ENCODE results near the gene FBXW12. TPM values are rescaled to one million over a fixed set of nuclear protein-coding genes. Genes with fewer than 3 reads are reported as not detected.

The FBXW12 gene
- total RNA-seq, 2 experiments from 2014 or later = not detected

GRCh38 chr3:48353987-48354386 lies 18.0 kb upstream of the FBXW12 start:
- H3K4me3 Mint-ChIP-seq = no peak overlapping the region
- peaks cover 10% of the 10 kb centered on the region for H3K27me3 Mint-ChIP-seq
- H3K9me3 Mint-ChIP-seq = peaks cover 2% of the 10 kb centered on the region
- H3K27ac Mint-ChIP-seq = no peak overlapping the region
- H3K36me3 Mint-ChIP-seq = no peaks in the 10 kb centered on the region
- H3K4me1 Mint-ChIP-seq = no peaks in the 10 kb centered on the region
- DNase-seq = no peak
- POLR2A ChIA-PET = no interaction called here
- no peak for ATAC-seq (ENCODE audit: low read depth)

DNA sequence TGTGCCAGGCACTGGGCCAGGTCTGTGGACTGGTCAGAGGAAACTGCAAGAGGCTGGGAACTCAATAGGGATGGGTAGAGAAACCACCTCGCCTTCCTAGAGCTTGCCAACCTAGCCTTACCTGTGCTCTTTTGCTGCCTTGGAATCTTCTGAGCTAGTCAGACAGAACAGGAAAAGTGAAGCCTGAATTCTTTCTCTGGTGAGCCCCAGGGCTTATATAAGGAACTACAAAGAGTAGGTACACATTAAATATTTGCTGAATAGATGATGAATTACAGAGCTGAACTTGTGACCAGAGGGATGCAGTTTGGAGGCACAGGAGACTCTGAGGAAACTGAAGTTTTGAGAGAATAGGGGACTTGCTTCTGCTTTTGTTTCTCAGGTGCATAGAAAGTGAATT lies 15.6 kb upstream of the FBXW12 start:
- Mint-ChIP-seq H3K36me3 (no peaks in the 10 kb centered on the region), H3K9me3 (peaks cover 4% of the 10 kb centered on the region), H3K4me3 (no peak overlapping the region), H3K27ac (no peak overlapping the region), H3K27me3 (peaks cover 20% of the 10 kb centered on the region), H3K4me1 (no peaks in the 10 kb centered on the region)
- no peak for ATAC-seq (ENCODE audit: low read depth)
- no peak for DNase-seq
- POLR2A ChIA-PET = no interaction called here

DNA sequence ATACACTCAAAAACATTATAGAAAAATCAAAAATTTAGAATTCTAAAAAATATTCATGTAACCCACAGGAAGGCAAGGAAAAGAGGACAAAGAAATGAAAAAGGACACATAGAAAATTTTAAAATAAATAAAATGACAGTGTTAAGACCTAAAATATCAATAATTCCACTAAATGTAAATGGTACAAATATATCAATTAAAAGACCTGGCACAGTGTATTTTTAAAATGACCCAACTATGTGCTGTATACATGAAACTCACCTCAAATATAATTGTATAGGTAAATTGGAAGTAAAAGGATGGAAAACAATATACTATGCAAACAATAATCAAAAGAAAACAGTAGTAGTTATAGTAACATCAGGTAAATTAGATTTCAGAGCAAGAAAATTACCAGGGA lies 10.1 kb upstream of the FBXW12 start:
- POLR2A ChIA-PET = no interaction called here
- no peak overlapping the region for H3K27ac Mint-ChIP-seq
- H3K27me3 Mint-ChIP-seq = peaks cover 24% of the 10 kb centered on the region
- peaks cover 9% of the 10 kb centered on the region for H3K9me3 Mint-ChIP-seq
- H3K4me3 Mint-ChIP-seq = no peak overlapping the region
- no peaks in the 10 kb centered on the region for H3K36me3 Mint-ChIP-seq
- peaks cover 3% of the 10 kb centered on the region for H3K4me1 Mint-ChIP-seq
- DNase-seq (no peak), ATAC-seq (ENCODE audit: low read depth) (no peak)

DNA sequence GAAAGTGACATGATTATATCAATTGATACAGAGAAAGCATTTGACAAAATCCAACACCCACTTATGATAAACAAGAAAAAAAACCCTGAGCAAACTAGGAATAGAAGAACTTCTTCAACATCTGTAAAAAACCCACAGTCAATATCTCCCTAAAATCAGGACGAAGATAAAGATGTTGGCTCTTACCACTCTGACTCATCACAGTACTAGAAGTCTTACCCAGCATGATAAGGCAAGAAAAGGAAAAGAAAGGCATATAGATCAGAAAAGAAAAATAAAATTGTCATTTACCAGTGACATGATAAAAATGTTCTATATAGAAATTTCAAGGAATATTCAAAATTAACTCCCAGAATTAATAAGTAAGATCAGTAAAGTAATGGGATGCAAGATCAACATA lies 7.2 kb upstream of the FBXW12 start:
- Mint-ChIP-seq H3K4me1 (peaks cover 3% of the 10 kb centered on the region), H3K27me3 (peaks cover 19% of the 10 kb centered on the region), H3K27ac (no peak overlapping the region), H3K9me3 (peaks cover 9% of the 10 kb centered on the region), H3K36me3 (no peaks in the 10 kb centered on the region), H3K4me3 (no peak overlapping the region)
- POLR2A ChIA-PET = no interaction called here
- ATAC-seq (ENCODE audit: low read depth) (no peak), DNase-seq (no peak)

- POLR2A ChIA-PET = no interaction called here
- Mint-ChIP-seq H3K27ac (no peak overlapping the region), H3K4me3 (no peak overlapping the region), H3K36me3 (no peaks in the 10 kb centered on the region), H3K9me3 (peaks cover 5% of the 10 kb centered on the region), H3K4me1 (peaks cover 3% of the 10 kb centered on the region), H3K27me3 (peaks cover 10% of the 10 kb centered on the region)
- no peak for ATAC-seq (ENCODE audit: low read depth)
- no peak for DNase-seq
Observed at GRCh38 chr3:48367201-48367600, 4.8 kb upstream of the FBXW12 start.

GRCh38 chr3:48369693-48370332 lies 2.2 kb upstream of the FBXW12 start:
- Mint-ChIP-seq H3K27ac (no peak overlapping the region), H3K4me1 (peaks cover 1% of the 10 kb centered on the region), H3K27me3 (peaks cover 7% of the 10 kb centered on the region), H3K4me3 (no peak overlapping the region), H3K9me3 (peaks cover 2% of the 10 kb centered on the region), H3K36me3 (no peaks in the 10 kb centered on the region)
- ATAC-seq (ENCODE audit: low read depth) = no peak
- no peak for DNase-seq
- POLR2A ChIA-PET = no interaction called here

GRCh38 chr3:48370333-48370713 lies 1.7 kb upstream of the FBXW12 start:
- no peak overlapping the region for H3K27ac Mint-ChIP-seq
- ATAC-seq (ENCODE audit: low read depth) = no peak
- POLR2A ChIA-PET = no interaction called here
- no peaks in the 10 kb centered on the region for H3K9me3 Mint-ChIP-seq
- H3K4me1 Mint-ChIP-seq = no peaks in the 10 kb centered on the region
- H3K4me3 Mint-ChIP-seq = no peak overlapping the region
- no peak for DNase-seq
- H3K27me3 Mint-ChIP-seq = peaks cover 4% of the 10 kb centered on the region
- H3K36me3 Mint-ChIP-seq = no peaks in the 10 kb centered on the region

DNA sequence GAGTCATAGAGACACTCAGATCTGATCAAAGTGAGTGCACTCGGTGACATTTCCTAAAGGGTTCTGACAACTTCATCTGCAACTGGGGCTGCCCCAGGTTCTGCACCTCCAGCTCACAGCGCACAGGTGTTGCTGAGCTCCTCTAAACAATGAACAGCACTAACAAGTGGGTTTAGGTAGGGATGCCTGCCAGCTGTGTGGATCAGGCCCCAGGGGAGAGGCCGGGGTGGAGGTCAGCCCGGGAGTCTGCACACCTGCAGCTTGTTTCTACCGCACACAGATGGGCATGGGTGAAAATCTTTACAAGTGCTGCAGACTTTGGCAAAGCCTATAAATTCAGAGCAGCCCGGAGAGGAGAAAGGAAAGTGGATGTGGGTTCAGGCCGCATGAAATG lies 355 bp downstream of the FBXW12 start:
- Mint-ChIP-seq H3K9me3 (no peaks in the 10 kb centered on the region), H3K27me3 (peaks cover 2% of the 10 kb centered on the region), H3K4me1 (no peaks in the 10 kb centered on the region), H3K4me3 (no peak overlapping the region), H3K36me3 (no peaks in the 10 kb centered on the region), H3K27ac (no peak overlapping the region)
- POLR2A ChIA-PET = no interaction called here
- DNase-seq (no peak), ATAC-seq (ENCODE audit: low read depth) (no peak)

GRCh38 chr3:48372862-48373435 lies 930 bp downstream of the FBXW12 start:
- H3K27me3 Mint-ChIP-seq = peaks cover 2% of the 10 kb centered on the region
- DNase-seq (no peak), ATAC-seq (ENCODE audit: low read depth) (no peak)
- no peaks in the 10 kb centered on the region for H3K9me3 Mint-ChIP-seq
- H3K4me3 Mint-ChIP-seq = no peak overlapping the region
- H3K4me1 Mint-ChIP-seq = no peaks in the 10 kb centered on the region
- H3K27ac Mint-ChIP-seq = no peak overlapping the region
- POLR2A ChIA-PET = no interaction called here
- no peaks in the 10 kb centered on the region for H3K36me3 Mint-ChIP-seq

GRCh38 chr3:48387634-48388033 lies 15.6 kb downstream of the FBXW12 start:
- no peak for DNase-seq
- no peak overlapping the region for H3K27ac Mint-ChIP-seq
- no peak overlapping the region for H3K4me3 Mint-ChIP-seq
- peaks cover 46% of the 10 kb centered on the region for H3K27me3 Mint-ChIP-seq
- POLR2A ChIA-PET = no interaction called here
- no peaks in the 10 kb centered on the region for H3K9me3 Mint-ChIP-seq
- no peaks in the 10 kb centered on the region for H3K36me3 Mint-ChIP-seq
- no peaks in the 10 kb centered on the region for H3K4me1 Mint-ChIP-seq
- no peak for ATAC-seq (ENCODE audit: low read depth)

DNA sequence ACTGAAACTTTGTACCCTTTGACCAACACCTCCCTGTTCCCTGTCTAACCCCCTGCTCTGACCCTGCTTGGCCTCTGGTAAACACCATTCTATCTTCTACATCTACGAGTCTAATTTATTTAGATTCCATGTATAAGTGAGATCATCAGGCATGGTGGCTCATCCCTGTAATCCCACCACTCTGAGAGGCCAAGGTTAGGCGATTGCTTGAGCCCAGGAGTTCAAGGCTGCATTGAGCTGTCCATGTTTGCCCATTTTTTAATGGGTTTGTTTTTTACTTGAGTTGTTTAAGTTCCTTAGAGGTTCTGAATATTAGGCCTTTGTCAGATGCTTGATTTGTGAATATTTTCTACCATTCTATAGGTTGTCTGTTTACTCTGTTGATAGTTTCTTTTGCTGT lies 16.9 kb downstream of the FBXW12 start:
- Mint-ChIP-seq H3K4me1 (no peaks in the 10 kb centered on the region), H3K4me3 (no peak overlapping the region), H3K27me3 (peaks cover 38% of the 10 kb centered on the region), H3K27ac (no peak overlapping the region), H3K9me3 (no peaks in the 10 kb centered on the region), H3K36me3 (no peaks in the 10 kb centered on the region)
- DNase-seq = no peak
- POLR2A ChIA-PET = no interaction called here
- ATAC-seq (ENCODE audit: low read depth) = no peak

DNA sequence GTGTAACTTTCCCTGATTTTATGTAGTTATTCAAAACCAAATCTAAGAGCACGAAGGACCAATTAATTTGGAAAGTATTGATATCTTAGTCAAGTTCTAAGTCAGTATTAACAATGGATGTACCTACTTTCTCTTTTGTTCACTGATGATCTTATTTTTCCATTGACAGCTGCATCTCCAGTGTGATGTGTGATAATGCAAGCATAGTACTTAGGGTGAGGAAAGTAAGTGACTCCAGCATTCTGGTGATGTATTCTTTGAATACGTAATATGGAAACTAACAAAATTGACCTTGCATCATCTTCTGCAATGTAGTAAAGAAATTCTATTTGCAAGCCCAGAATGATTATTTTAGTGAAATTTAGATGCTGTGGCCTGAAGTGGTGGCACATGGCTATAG lies 22.4 kb downstream of the FBXW12 start:
- Mint-ChIP-seq H3K36me3 (no peaks in the 10 kb centered on the region), H3K4me1 (no peaks in the 10 kb centered on the region), H3K9me3 (no peaks in the 10 kb centered on the region), H3K4me3 (no peak overlapping the region), H3K27me3 (peaks cover 15% of the 10 kb centered on the region), H3K27ac (no peak overlapping the region)
- no peak for DNase-seq
- POLR2A ChIA-PET = no interaction called here
- no peak for ATAC-seq (ENCODE audit: low read depth)

DNA sequence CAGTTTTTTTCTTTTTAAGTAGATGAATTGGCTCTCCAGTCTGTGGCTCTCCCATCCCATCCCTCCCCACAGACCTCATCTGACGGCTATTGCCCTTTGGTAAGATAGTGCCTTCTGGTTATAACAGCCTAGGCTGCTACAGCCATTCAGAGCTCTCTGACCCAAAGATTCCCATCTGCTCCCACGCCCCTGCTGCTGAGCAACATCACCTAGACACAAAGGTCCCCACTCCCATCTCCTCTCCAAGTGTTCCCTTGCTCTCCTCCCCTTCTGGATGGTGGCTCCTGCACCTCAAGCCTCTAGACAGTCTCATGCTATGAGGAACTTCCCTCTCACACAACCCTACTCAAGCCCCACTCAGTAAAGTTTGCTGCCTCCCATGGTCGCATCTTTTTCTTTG lies 23.7 kb downstream of the FBXW12 start:
- ATAC-seq (ENCODE audit: low read depth) (no peak), DNase-seq (no peak)
- Mint-ChIP-seq H3K27me3 (peaks cover 11% of the 10 kb centered on the region), H3K36me3 (no peaks in the 10 kb centered on the region), H3K4me3 (no peak overlapping the region), H3K4me1 (no peaks in the 10 kb centered on the region), H3K9me3 (no peaks in the 10 kb centered on the region), H3K27ac (no peak overlapping the region)
- POLR2A ChIA-PET = no interaction called here

DNA sequence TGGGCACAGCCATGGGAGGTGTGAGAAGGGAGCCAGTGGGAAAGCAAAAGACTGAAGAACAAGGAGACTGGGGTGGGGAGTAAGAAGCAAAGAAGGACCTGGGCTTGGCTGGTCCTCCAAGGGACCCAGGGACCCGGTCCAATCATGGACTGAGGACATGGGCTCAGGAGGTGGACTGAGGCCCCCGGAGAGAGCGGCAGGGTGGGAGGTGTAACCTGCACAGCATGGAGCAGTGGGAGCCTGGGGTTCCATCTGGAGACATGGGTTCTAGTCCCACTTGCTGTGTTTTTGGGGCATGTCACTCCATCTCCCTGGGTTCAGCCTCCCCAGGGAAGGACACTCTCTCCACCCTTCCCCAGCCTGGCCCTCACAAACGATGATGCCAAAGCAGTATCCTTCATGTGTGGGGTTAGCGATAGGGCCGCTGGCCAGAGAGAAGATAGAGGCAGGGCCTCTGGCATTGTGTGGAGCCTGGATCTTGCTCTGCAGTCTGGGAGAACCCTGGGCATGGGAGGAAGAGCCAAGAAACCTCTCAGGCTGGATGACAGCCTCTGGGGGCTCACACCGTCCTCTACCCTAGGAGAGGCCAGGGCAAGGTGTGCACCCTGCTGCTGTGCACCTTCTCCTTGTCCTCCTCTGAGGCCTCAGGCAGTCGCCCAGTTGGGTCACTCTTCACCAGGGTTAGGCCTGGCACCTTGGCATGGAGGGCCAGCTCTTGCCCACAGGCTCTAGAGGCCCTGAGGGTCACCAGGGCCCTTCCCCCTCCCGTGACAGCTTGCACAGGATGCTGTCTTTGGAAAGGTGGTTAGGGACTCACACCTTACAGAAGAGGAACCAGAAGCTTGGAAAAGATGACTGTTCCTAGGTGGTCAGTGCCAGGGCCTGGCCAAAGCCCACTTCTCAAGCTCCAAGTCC lies 26.0 kb downstream of the FBXW12 start:
- Mint-ChIP-seq H3K27ac (no peak overlapping the region), H3K9me3 (no peaks in the 10 kb centered on the region), H3K4me3 (no peak overlapping the region), H3K4me1 (peaks cover 1% of the 10 kb centered on the region), H3K27me3 (peaks cover 10% of the 10 kb centered on the region), H3K36me3 (no peaks in the 10 kb centered on the region)
- DNase-seq (no peak), ATAC-seq (ENCODE audit: low read depth) (no peak)
- POLR2A ChIA-PET = no interaction called here

Data from activated naive CD8-positive, alpha-beta T cell treated with anti-CD3 and anti-CD28 coated beads, Interleukin-2, amount 10 ng/mL, durations not matched to agents 7 days and 5 days (primary cell).